H9 (cell line): ENCODE measurements around the gene MUSTN1. TPM values are rescaled to one million over a fixed set of nuclear protein-coding genes. Genes with fewer than 3 reads are reported as not detected.

Experiments used
- DNase-seq: peaks from one replicate; pipeline ENCODE4 v3.0.0-alpha.2; 2017
- H2AFZ ChIP-seq: one replicate; pipeline ENCODE4 v1.6.1; 2013; ENCODE audit warnings: mild to moderate bottlenecking, low read length, control low read depth, moderate library complexity
- H2AK5ac ChIP-seq: 2 replicates; pipeline ENCODE4 v1.6.1; 2013; ENCODE audit warnings: low read length, control low read depth, mixed read lengths; ENCODE audit not compliant: insufficient read length
- H2BK120ac ChIP-seq: one replicate; pipeline ENCODE4 v1.6.1; 2013; ENCODE audit warnings: low read depth, mild to moderate bottlenecking, low read length, control low read depth, inconsistent platforms; ENCODE audit not compliant: poor library complexity, severe bottlenecking
- H2BK12ac ChIP-seq: 2 replicates; pipeline ENCODE4 v1.6.1; 2013; ENCODE audit warnings: low read length, control low read depth, mixed read lengths, low read depth; ENCODE audit not compliant: insufficient read length
- H2BK15ac ChIP-seq: 2 replicates; pipeline ENCODE4 v1.6.1; 2013; ENCODE audit warnings: low read depth, low read length, control low read depth
- H2BK20ac ChIP-seq: one replicate; pipeline ENCODE4 v1.6.1; 2013; ENCODE audit warnings: low read depth, mild to moderate bottlenecking, low read length, control low read depth, inconsistent platforms; ENCODE audit not compliant: poor library complexity, severe bottlenecking
- H2BK5ac ChIP-seq: 2 replicates; pipeline ENCODE4 v1.6.1; 2013; ENCODE audit warnings: low read length, control low read depth, mixed read lengths; ENCODE audit not compliant: insufficient read length
- H3K14ac ChIP-seq: 2 replicates; pipeline ENCODE4 v1.6.1; 2013; ENCODE audit warnings: low read length, control low read depth; ENCODE audit not compliant: insufficient read depth
- H3K18ac ChIP-seq: 2 replicates; pipeline ENCODE4 v1.6.1; 2013; ENCODE audit warnings: low read depth, mild to moderate bottlenecking, mixed read lengths, low read length, control low read depth; ENCODE audit not compliant: insufficient read length
- H3K23ac ChIP-seq: 2 replicates; pipeline ENCODE4 v1.6.1; 2013; ENCODE audit warnings: low read length, control low read depth, mixed read lengths, low read depth; ENCODE audit not compliant: insufficient read length
- H3K23me2 ChIP-seq: 2 replicates; pipeline ENCODE4 v1.6.1; 2013; ENCODE audit warnings: low read depth, mild to moderate bottlenecking, mixed read lengths, low read length, control low read depth; ENCODE audit not compliant: insufficient read length, poor library complexity, severe bottlenecking
- H3K27ac ChIP-seq: 2 replicates; pipeline ENCODE4 v1.5.1; 2013; ENCODE audit warnings: low read length, control low read depth, mixed read lengths, low read depth; ENCODE audit not compliant: insufficient read length
- H3K27me3 ChIP-seq: 2 replicates; pipeline ENCODE4 v1.6.1; 2013; ENCODE audit warnings: low read length, control low read depth, inconsistent platforms; ENCODE audit not compliant: insufficient read depth
- H3K4ac ChIP-seq: 2 replicates; pipeline ENCODE4 v1.6.1; 2013; ENCODE audit warnings: low read depth, mild to moderate bottlenecking, control low read depth, inconsistent platforms, low read length, moderate library complexity
- H3K4me1 ChIP-seq: 2 replicates; pipeline ENCODE4 v1.6.1; 2013; ENCODE audit warnings: low read length, control low read depth, inconsistent platforms; ENCODE audit not compliant: insufficient read depth
- H3K4me2 ChIP-seq: 2 replicates; pipeline ENCODE4 v1.6.1; 2013; ENCODE audit warnings: low read length, control low read depth, mixed read lengths; ENCODE audit not compliant: insufficient read length, insufficient read depth
- H3K56ac ChIP-seq: 2 replicates; pipeline ENCODE4 v1.6.1; 2013; ENCODE audit warnings: low read depth, mild to moderate bottlenecking, mixed read lengths, low read length, control low read depth; ENCODE audit not compliant: insufficient read length
- H3K79me1 ChIP-seq: 2 replicates; pipeline ENCODE4 v1.6.1; 2013; ENCODE audit warnings: low read depth, mild to moderate bottlenecking, moderate library complexity, low read length, control low read depth, inconsistent platforms; ENCODE audit not compliant: insufficient read depth, poor library complexity, severe bottlenecking
- H3K79me2 ChIP-seq: 2 replicates; pipeline ENCODE4 v1.6.1; 2013; ENCODE audit warnings: low read length, control low read depth, inconsistent platforms; ENCODE audit not compliant: insufficient read depth
- H3K9ac ChIP-seq: 2 replicates; pipeline ENCODE4 v1.6.1; 2013; ENCODE audit warnings: low read length, control low read depth, mixed read lengths; ENCODE audit not compliant: insufficient read length; ENCODE audit errors: extremely low read depth
- H3K9me3 ChIP-seq: one replicate; pipeline ENCODE4 v1.6.1; 2013; ENCODE audit warnings: low read depth, low read length, inconsistent platforms; ENCODE audit not compliant: control insufficient read depth
- H3T11ph ChIP-seq: one replicate; pipeline ENCODE4 v1.6.1; 2013; ENCODE audit warnings: mild to moderate bottlenecking, low read length, control low read depth, inconsistent platforms
- H4K20me1 ChIP-seq: one replicate; pipeline ENCODE4 v1.6.1; 2013; ENCODE audit not compliant: control insufficient read depth, insufficient read length, insufficient read depth
- H4K5ac ChIP-seq: 2 replicates; pipeline ENCODE4 v1.6.1; 2013; ENCODE audit warnings: low read depth, mild to moderate bottlenecking, mixed read lengths, low read length, control low read depth; ENCODE audit not compliant: insufficient read length
- H4K8ac ChIP-seq: replicated peaks from 2 replicates; pipeline ENCODE4 v1.6.1; 2013; ENCODE audit warnings: low read length, control low read depth, mixed read lengths, low read depth; ENCODE audit not compliant: insufficient read length
- H4K91ac ChIP-seq: 2 replicates; pipeline ENCODE4 v1.6.1; 2013; ENCODE audit warnings: low read depth, mild to moderate bottlenecking, moderate library complexity, mixed read lengths, low read length, control low read depth; ENCODE audit not compliant: insufficient read length
- H3K27ac Mint-ChIP-seq, 3 experiments: 2 replicates in 2 of 3; 3 replicates in 1 of 3; pipeline ENCODE4 v1.8.0; 2020 to 2021; ENCODE audit warnings: mixed read lengths in 3 of 3, mild to moderate bottlenecking in 1 of 3, moderate library complexity in 1 of 3
- H3K27me3 Mint-ChIP-seq: 2 replicates; pipeline ENCODE4 v1.8.0; 2021; ENCODE audit warnings: low read depth, mild to moderate bottlenecking, moderate library complexity, mixed read lengths
- H3K36me3 Mint-ChIP-seq, 3 experiments: 2 replicates in 2 of 3; 3 replicates in 1 of 3; pipeline ENCODE4 v1.8.0; 2020 to 2021; ENCODE audit warnings: low read depth in 3 of 3, mixed read lengths in 3 of 3; ENCODE audit not compliant: insufficient read depth in 1 of 3
- H3K4me1 Mint-ChIP-seq, 2 experiments: 2 replicates each; pipeline ENCODE4 v1.8.0; 2020; ENCODE audit warnings: mixed read lengths in 2 of 2
- H3K4me3 Mint-ChIP-seq, 2 experiments: 2 replicates in 1 of 2; 3 replicates in 1 of 2; pipeline ENCODE4 v1.8.0; 2020 to 2021; ENCODE audit warnings: mild to moderate bottlenecking in 2 of 2, mixed read lengths in 2 of 2, moderate library complexity in 1 of 2
- H3K9me3 Mint-ChIP-seq, 2 experiments: 2 replicates in 1 of 2; 3 replicates in 1 of 2; pipeline ENCODE4 v1.8.0; 2020; ENCODE audit warnings: mild to moderate bottlenecking in 2 of 2, mixed read lengths in 2 of 2, moderate library complexity in 1 of 2
- CTCF ChIP-seq: fragments of 200-600 bp; sonication (generic); conservative IDR thresholded peaks from 3 replicates; pipeline ENCODE4 v1.8.0; 2021; ENCODE audit warnings: antibody characterized with exemption, mild to moderate bottlenecking
- WGBS: extraction: QIAGEN DNeasy Blood & Tissue Kit; methylation state at CpG from one replicate; pipeline ENCODE4 v1.1.7; 2013; ENCODE audit warnings: missing lambda C conversion rate, low lambda C conversion rate, mixed read lengths; ENCODE audit not compliant: insufficient read length; ENCODE audit errors: extremely low coverage; 5-methylcytosine and 5-hydroxymethylcytosine counted together
- total RNA-seq: library from RNA; stranded (reverse); gene quantifications from 2 replicates; pipeline ENCODE4 v1.2.1, GENCODE V29; 2021

Gene MUSTN1
- total RNA-seq, 1 experiment from 2014 or later, result 0.72 TPM

- no peak within 1 kb of the TSS for H3K4me3 Mint-ChIP-seq
- H3K27ac ChIP-seq, result no peak within 1 kb of the TSS
These were observed 4.1 kb downstream of the MUSTN1 start, which contains the start of gene ITIH4 for GRCh38 chr3:52830535-52831258. Gene ITIH4, minus strand, starts transcription at chr3:52830672. Its CDS starts 30 bp downstream, at chr3:52830642.

More at GRCh38 chr3:52830535-52831258, 4.1 kb downstream of the MUSTN1 start, which contains the start of gene ITIH4:
- H3K4me1 ChIP-seq, result no peaks in the 10 kb centered on the region
- H3K9me3 ChIP-seq, result no peaks in the 10 kb centered on the region
- no peaks in the 10 kb centered on the region for H3K79me2 ChIP-seq
- no peaks in the 10 kb centered on the region for H3K23me2 ChIP-seq
- H3T11ph ChIP-seq, result no peak within 1 kb of the TSS
- TF ChIP-seq CTCF, result no peak
- H3K27me3 Mint-ChIP-seq, result no peaks in the 10 kb centered on the region; the same call in 1 of the 2 replicates
- no peaks in the 10 kb centered on the region for H4K20me1 ChIP-seq
- no peaks in the 10 kb centered on the region; a peak in 1 of 7 replicates for H3K36me3 Mint-ChIP-seq
- H2BK120ac ChIP-seq, result no peak within 1 kb of the TSS
- H2AK5ac ChIP-seq, result no peak within 1 kb of the TSS
- H4K5ac ChIP-seq, result no peak within 1 kb of the TSS
- no peak within 1 kb of the TSS for H2AFZ ChIP-seq
- peak within 1 kb of the TSS in 2 of 3 experiments; percentile 68 to 80; a peak in 2 of 7 replicates for H3K27ac Mint-ChIP-seq
- no peak within 1 kb of the TSS for H3K4me2 ChIP-seq
- no peaks in the 10 kb centered on the region for H3K79me1 ChIP-seq
- H4K8ac ChIP-seq, result no peak within 1 kb of the TSS
- no peak within 1 kb of the TSS for H2BK12ac ChIP-seq
- no peak within 1 kb of the TSS for H3K9ac ChIP-seq
- H2BK5ac ChIP-seq, result no peak within 1 kb of the TSS
- no CpG with 5 or more reads among the region's 16 CpGs for WGBS
- H3K4ac ChIP-seq, result no peak within 1 kb of the TSS
- no peaks in the 10 kb centered on the region for H3K9me3 Mint-ChIP-seq
- H2BK15ac ChIP-seq, result no peak within 1 kb of the TSS
- no peak within 1 kb of the TSS for H4K91ac ChIP-seq
- H3K14ac ChIP-seq, result no peak within 1 kb of the TSS
- H3K23ac ChIP-seq, result no peak within 1 kb of the TSS
- DNase-seq, result no peak
- H3K4me1 Mint-ChIP-seq, result peaks cover 21 to 35% of the 10 kb centered on the region in 2 experiments
- no peaks in the 10 kb centered on the region; the same call in 1 of the 2 replicates for H3K27me3 ChIP-seq
- H3K18ac ChIP-seq, result no peak within 1 kb of the TSS
- no peak within 1 kb of the TSS for H3K56ac ChIP-seq
- no peak within 1 kb of the TSS for H2BK20ac ChIP-seq
